NCI-H345 treated with DMSO at 0.1 percent for 48 hours (cell line): Measurements from ENCODE around the gene RBM12.
"Not testable (repeated sequence)": the region's sequence is repeated elsewhere in the genome, so short reads cannot be mapped to it uniquely, and the experiment has no call there.

ENCODE experiments used
- DNase-seq: peaks from one replicate; lab custom pipeline; 2025; ENCODE audit not compliant: unreplicated experiment; lab: John Stamatoyannopoulos, UW

The RBM12 gene

DNA sequence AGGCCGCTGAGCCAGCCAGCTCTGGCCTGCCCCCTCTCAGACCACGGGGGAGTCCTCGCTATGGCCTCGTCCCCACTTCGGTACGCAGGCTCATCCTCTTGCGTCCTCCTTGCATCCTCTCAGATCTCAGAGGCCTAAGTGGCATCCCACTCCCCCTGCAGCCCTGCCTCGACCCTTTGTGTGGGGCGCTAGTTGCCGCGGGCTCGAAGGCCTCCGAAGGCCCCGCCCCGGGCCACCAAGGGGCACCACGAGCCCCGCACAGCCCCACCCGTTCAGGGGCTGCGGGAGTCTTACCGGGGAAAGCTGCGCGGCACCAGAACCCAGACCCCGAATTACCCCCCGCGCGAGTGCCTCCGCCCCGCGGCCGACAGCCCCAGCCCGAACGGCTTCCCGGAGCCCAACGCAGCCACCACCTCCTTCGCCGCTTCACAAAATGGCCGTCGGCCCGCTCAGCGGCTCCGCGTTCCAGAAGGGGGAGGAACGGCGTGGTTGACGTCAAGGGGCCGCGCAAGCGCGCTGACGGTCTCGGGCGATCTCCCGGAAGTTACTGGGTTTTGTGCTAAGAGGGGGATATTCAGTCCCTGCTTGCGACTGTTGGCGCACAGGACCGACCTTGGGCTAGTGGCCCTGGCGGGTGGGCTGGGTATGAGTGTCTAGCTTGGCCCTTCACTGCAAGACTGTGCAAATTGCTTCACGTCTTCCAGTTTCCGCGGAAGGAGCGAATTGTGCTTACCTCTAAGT, at the start of gene RBM12, which contains the start of gene CPNE1:
Gene RBM12, minus strand, starts transcription at position 435 of the 741 bp plus-strand sequence. CDS start 9,578 bp downstream, outside the sequence.
Gene CPNE1, minus strand, starts transcription at position 435 of the 741 bp plus-strand sequence. CDS start 31,977 bp downstream, outside the sequence.
- DNase-seq = peak; percentile 96

DNA sequence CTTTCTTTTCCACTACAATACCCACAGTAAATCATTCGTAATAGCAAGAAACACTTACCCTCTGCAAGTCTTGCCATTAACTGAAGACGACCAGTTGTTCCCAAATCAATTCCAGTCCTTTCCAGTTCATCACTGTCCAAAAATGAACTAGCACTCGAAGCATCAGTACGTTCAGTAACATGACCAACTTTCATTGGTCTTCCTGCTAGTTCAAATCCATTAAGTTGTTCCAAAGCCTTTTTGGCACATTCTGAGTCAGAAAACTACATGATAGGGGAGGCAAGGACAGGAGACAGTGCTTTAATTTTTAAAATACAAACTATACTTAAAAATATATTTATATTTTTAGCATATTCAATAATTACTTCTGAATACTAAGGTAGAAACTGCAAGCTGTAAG, 49.4 kb upstream of the RBM12 start:
- no peak for DNase-seq

DNA sequence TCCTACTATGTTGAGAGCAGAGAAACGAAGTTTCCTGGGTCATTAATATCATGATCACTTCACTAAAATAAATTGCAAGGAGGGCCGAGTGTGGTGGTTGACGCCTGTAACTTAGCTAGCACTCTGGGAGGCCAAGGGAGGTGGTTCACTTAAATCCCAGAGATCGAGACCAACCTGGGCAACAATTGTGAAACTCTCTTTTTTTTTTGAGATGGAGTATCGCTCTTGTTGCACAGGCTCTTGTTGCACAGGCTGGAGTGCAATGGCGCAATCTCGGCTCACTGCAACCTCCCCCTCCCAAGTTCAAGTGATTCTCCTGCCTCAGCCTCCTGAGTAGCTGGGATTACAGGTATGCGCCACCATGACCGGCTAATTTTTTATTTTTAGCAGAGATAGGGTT, 48.4 kb upstream of the RBM12 start:
- not testable (repeated sequence) for DNase-seq

- DNase-seq = no peak
Measured at GRCh38 chr20:35711588-35712209, 47.0 kb upstream of the RBM12 start.

GRCh38 chr20:35710884-35711587, 46.3 kb upstream of the RBM12 start:
- DNase-seq = no peak

- no peak for DNase-seq
Measured at GRCh38 chr20:35710039-35710438, 45.3 kb upstream of the RBM12 start.

- DNase-seq = no peak
Measured at GRCh38 chr20:35709259-35709658, 44.6 kb upstream of the RBM12 start.

GRCh38 chr20:35708502-35708901, 43.8 kb upstream of the RBM12 start:
- no peak for DNase-seq

DNA sequence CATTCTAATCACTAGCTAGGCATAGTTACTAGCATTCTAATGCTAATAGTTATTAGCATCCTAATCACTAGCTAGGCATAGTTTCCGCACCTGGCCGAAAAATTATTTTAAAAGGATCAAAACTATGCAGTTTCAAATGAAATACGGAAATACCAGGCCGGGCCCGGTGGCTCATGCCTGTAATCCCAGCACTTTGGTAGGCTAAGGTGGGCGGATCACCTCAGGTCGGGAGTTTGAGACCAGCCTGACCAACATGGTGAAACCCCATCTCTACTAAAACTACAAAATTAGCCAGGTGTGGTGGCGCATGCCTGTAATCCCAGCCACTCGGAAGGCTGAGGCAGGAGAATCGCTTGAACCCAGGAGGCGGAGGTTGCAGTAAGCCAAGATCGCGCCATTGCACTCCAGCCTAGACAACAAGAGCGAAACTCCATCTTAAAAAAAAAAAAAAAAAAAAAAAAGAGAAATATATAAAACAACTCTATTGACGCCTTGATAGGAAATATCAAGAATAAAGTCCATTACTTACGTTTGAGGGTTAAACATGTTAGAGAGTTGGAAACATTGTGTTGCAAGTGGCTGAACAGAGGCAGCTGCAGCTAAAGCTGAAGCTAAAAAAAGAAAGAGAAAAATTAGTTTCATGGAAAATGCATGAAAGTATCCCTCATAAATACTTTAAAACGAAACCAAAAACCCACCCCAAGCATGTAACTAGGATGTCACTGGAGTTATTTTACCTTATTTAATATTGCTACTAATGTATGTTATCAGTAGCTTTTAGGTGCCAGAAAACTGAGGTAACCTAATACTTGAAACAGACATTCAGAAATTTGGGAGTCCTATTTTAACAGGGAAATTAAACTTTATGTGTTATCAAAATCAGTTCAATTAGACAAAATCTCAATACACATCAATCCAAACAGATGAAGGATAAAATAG, 42.2 kb upstream of the RBM12 start:
- not testable (repeated sequence) for DNase-seq

DNA sequence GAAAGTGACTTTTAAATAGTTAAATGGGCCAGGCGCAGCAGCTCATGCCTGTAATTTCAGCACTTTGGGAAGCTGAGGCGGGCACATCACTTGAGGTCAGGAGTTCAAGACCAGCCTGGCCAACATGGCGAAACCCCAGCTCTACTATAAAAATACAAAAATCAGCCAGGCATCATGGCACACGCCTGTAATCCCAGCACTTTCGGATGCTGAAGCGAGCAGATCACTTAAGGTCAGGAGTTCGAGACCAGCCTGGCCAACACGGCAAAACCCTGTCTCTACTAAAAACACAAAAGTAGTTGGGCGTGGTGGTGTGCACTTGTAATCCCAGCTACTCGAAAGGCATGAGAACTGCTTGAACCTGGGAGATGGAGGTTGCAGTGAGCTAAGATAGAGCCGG, 41.2 kb upstream of the RBM12 start:
- DNase-seq = not testable (repeated sequence)

DNA sequence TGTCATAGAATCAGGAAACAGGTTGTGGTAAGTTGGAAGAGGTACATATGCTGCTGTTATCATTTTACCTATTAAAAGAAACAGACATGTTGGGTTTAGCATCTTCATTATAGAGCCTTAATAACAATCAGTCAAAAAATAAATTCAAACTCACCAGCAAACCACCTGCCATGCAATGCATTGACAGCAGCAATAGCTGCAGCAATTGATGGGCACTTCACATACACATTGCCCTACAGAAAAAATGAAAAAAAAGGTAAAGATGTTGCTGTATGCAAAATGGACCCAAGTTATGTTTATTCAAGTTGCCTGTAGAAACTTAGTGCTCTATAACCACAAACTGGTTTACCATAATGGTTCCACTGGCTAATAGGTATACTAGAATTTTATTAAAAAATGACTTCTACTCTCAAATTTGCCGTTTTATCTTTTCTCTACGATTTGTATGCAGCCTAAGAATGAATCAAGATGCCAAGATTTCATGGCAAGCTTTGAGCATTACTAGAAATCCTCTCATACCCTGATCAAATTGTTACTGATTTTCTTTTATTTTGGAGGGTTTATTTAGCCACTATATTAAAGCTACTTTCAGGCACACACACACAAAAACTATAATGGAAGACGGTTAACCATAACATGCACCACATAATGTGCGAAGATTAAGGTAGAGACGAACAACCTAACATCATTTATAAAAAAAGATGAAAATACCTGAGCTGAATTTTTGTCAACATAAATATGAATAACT, 40.0 kb upstream of the RBM12 start:
- no peak for DNase-seq

- DNase-seq = no peak
Measured at GRCh38 chr20:35702824-35703695, 38.4 kb upstream of the RBM12 start.

DNA sequence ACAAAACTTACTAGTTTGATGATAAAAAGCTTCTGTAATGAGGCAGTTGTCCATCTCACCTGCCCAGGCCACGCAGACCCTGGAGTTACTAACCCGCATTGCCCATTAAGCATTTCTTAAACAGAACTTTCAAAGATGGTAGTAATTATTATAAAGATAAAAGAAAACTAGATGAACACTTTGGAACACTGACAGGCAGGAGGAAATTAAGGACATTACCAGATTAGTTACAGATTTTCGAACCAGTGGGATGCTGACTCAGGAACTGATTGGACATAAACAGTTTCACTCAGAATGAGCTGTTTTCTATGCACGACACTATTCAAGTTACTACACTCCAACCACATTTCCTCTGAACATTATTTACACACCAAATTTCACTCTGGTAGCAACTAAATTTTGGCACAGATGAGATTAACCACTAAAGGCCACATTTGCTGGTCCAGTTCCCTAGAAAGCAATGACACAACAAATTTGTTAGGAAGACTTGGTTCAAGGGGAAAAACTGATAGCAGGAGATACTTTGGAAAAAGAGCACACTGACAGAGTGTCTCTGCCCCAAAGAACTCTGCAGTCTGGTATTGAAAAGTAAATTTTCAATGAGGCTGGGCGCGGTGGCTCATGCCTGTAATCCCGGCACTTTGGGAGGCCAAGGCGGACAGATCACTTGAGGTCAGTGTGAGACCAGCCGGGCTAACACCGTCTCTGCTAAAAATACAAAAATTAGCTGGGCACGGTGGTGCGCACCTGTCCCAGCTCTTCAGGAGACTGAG, 37.5 kb upstream of the RBM12 start:
- no peak for DNase-seq

DNA sequence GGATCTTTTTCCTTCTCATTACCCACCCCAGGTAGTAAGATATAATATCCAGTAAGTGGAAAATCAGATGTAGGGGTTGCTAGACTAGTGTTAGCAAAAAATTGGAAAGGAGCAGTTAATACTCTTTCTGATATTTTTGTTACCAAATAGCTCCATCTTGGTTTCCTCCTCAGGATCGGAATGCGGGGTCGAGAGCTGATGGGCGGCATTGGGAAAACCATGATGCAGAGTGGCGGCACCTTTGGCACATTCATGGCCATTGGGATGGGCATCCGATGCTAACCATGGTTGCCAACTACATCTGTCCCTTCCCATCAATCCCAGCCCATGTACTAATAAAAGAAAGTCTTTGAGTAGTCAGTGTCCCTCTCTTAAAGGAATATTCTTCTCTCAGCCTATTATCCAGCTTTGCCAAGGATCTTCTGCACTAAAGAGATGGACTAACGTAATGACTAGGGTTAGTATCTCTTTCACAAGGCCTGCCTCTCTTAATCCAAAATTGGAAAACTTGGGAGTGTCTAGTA, 36.0 kb upstream of the RBM12 start:
- no peak for DNase-seq

DNA sequence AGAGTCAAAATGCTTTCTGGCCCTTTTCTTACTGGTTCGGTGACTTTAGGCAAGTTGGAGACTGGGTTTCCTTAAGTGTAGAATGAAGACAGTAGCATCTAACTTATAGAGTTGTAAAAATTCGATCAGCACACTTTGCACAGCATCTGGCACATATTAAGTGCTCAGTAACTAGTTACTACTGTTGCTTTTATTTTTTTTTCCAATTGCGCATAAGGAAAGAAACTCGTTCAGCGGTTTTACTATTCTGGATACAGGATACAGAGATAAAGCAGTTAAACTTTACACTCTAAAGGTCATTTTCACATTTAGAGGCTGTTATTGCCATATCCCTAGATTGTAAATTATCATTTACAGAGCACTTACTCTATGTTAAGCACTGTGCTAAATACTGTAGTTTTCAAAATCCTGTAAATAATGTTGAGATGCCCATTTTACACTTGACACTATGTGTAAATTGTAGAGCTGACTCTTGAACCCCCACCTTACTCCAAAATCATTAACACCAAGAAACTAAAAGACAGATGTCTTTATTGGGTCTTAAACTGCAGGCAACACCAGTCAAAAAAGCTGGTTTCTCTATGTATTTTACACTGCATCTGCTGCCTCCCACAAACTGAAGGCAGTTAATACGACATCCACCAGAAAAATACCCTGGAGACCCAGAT, 35.4 kb upstream of the RBM12 start:
- no peak for DNase-seq

GRCh38 chr20:35699127-35699956, 34.6 kb upstream of the RBM12 start, which contains the start of the genes NFS1 and ROMO1:
Gene NFS1 (minus strand): TSS chr20:35699352. CDS start chr20:35699288, 64 bp downstream.
Gene ROMO1 (plus strand): TSS chr20:35699405. CDS start chr20:35699633, 228 bp downstream.
- peak; percentile 60 for DNase-seq
